Upper lobe of left lung (tissue), 4 donors: Measurements from ENCODE around the gene RNFT2.

Source experiments
- POLR2A ChIP-seq, 4 donors: fragments of 450-650 bp; IDR thresholded peaks; one replicate each; pipeline ENCODE4 v1.5.1; 2016 to 2017; ENCODE audit warnings: antibody characterized with exemption in 4 of 4, mild to moderate bottlenecking in 2 of 4
- POLR2AphosphoS5 ChIP-seq, 2 donors: sonication (generic); formaldehyde crosslinking; IDR thresholded peaks; one replicate each; pipeline ENCODE4 v1.5.1; 2017; ENCODE audit warnings: antibody characterized with exemption in 2 of 2
- TF ChIP-seq, protein P1 (sequence below), 6 experiments: fragments of 450-650 bp in 4 of 6; fragments of 200-600 bp in 2 of 6; sonication (generic) in 2 of 6; IDR thresholded peaks; one replicate each; pipeline ENCODE4 v1.5.1; 2016 to 2019; ENCODE audit warnings: antibody characterized with exemption in 6 of 6

DNA sequence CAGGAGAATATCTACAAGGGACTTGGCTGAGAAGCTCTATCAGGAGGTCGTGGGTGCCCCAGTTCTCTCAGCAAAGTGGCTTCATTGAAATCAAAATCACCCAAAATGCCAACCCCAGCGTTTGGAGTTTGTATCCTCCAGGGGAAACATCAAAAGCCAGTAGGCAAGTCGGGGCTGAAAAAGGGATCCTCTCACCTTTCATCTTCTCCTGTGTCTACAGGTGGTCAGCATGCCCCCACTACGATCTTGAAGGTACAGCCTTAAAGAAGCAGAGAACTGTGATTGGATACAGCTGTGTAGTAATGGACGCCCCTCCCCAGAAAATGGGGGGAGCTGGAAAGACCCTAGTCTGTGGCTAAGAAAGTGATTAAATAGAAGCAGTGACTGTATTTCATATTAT lies 121.0 kb downstream of the RNFT2 start:
- TF ChIP-seq, protein P1, sequence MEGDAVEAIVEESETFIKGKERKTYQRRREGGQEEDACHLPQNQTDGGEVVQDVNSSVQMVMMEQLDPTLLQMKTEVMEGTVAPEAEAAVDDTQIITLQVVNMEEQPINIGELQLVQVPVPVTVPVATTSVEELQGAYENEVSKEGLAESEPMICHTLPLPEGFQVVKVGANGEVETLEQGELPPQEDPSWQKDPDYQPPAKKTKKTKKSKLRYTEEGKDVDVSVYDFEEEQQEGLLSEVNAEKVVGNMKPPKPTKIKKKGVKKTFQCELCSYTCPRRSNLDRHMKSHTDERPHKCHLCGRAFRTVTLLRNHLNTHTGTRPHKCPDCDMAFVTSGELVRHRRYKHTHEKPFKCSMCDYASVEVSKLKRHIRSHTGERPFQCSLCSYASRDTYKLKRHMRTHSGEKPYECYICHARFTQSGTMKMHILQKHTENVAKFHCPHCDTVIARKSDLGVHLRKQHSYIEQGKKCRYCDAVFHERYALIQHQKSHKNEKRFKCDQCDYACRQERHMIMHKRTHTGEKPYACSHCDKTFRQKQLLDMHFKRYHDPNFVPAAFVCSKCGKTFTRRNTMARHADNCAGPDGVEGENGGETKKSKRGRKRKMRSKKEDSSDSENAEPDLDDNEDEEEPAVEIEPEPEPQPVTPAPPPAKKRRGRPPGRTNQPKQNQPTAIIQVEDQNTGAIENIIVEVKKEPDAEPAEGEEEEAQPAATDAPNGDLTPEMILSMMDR (IDR thresholded peaks at IDR 0.05): no peak
- no peak for TF ChIP-seq POLR2A (IDR thresholded peaks at IDR 0.05)
- no peak for TF ChIP-seq POLR2AphosphoS5 (IDR thresholded peaks at IDR 0.05)
